Keratinocyte (primary cell): ENCODE measurements around the gene JTB. TPM values are rescaled to one million over a fixed set of nuclear protein-coding genes. Genes with fewer than 3 reads are reported as not detected.
A peak's percentile ranks its signal among the peaks of the same experiment; 100 is the strongest.

Experiments used
- DNase-seq: peaks from one replicate; pipeline ENCODE4 v3.0.0-alpha.2; 2011; ENCODE audit warnings: low read depth, missing footprints, low spot score
- FAIRE-seq: peaks from 2 replicates; lab custom pipeline; 2011; peaks lifted over from hg19 to GRCh38; lab: Jason Lieb, UNC
- H2AFZ ChIP-seq: 2 replicates; pipeline ENCODE4 v1.6.0; 2012; ENCODE audit warnings: low read length, control low read depth, inconsistent platforms; ENCODE audit not compliant: control insufficient read depth
- H3K27ac ChIP-seq: 2 replicates; pipeline ENCODE4 v1.5.1; 2011; ENCODE audit warnings: low read length; ENCODE audit not compliant: control insufficient read depth, insufficient read depth
- H3K27me3 ChIP-seq: 3 replicates; pipeline ENCODE4 v1.6.0; 2011; ENCODE audit warnings: low read length; ENCODE audit not compliant: control insufficient read depth, insufficient read depth; ENCODE audit errors: extremely low read depth
- H3K36me3 ChIP-seq, 2 experiments: 2 replicates in 1 of 2; 3 replicates in 1 of 2; pipeline ENCODE4 v1.5.1; 2011; ENCODE audit warnings: low read length in 2 of 2, mild to moderate bottlenecking in 1 of 2; ENCODE audit not compliant: control insufficient read depth in 2 of 2, insufficient read depth in 2 of 2; ENCODE audit errors: extremely low read depth in 1 of 2
- H3K4me1 ChIP-seq: 3 replicates; pipeline ENCODE4 v1.5.1; 2011; ENCODE audit warnings: low read length; ENCODE audit not compliant: control insufficient read depth, insufficient read depth; ENCODE audit errors: extremely low read depth
- H3K4me2 ChIP-seq: 3 replicates; pipeline ENCODE4 v1.6.0; 2011; ENCODE audit warnings: low read depth, low read length; ENCODE audit not compliant: control insufficient read depth, insufficient read depth; ENCODE audit errors: extremely low read depth
- H3K4me3 ChIP-seq, 3 experiments: fragments of 200-600 bp in 1 of 3; sonication (generic) in 1 of 3; 2 replicates in 2 of 3; 3 replicates in 1 of 3; pipeline ENCODE4 v1.5.1; 2011 to 2016; ENCODE audit warnings: low read length in 3 of 3, mild to moderate bottlenecking in 3 of 3, control low read depth in 2 of 3, inconsistent platforms in 1 of 3, low read depth in 1 of 3, mixed read lengths in 1 of 3, mixed run types in 1 of 3, moderate library complexity in 1 of 3; ENCODE audit not compliant: control insufficient read depth in 2 of 3, insufficient read depth in 2 of 3; ENCODE audit errors: extremely low read depth in 1 of 3
- H3K79me2 ChIP-seq: 2 replicates; pipeline ENCODE4 v1.6.0; 2012; ENCODE audit warnings: low read length; ENCODE audit not compliant: control insufficient read depth, insufficient read depth
- H3K9ac ChIP-seq: 3 replicates; pipeline ENCODE4 v1.6.0; 2011; ENCODE audit warnings: low read length; ENCODE audit not compliant: control insufficient read depth, insufficient read depth; ENCODE audit errors: extremely low read depth
- H3K9me1 ChIP-seq: 3 replicates; pipeline ENCODE4 v1.6.0; 2011; ENCODE audit warnings: low read length; ENCODE audit not compliant: control insufficient read depth, insufficient read depth; ENCODE audit errors: extremely low read depth
- H3K9me3 ChIP-seq: 2 replicates; pipeline ENCODE4 v1.5.1; 2012; ENCODE audit warnings: low read depth, low read length; ENCODE audit not compliant: control insufficient read depth
- H4K20me1 ChIP-seq: 3 replicates; pipeline ENCODE4 v1.6.0; 2011; ENCODE audit warnings: low read length; ENCODE audit not compliant: control insufficient read depth, insufficient read depth; ENCODE audit errors: extremely low read depth
- CTCF ChIP-seq, 3 experiments: IDR thresholded peaks in 1 of 3; conservative IDR thresholded peaks in 1 of 3; optimal IDR thresholded peaks in 1 of 3; 2 replicates in 2 of 3; 3 replicates in 1 of 3; pipeline versions ENCODE3 to v1.5.1; 2011; ENCODE audit warnings: low read length in 3 of 3, mild to moderate bottlenecking in 3 of 3, moderate library complexity in 2 of 3, control low read depth in 1 of 3, inconsistent platforms in 1 of 3; ENCODE audit not compliant: insufficient read depth in 2 of 3; ENCODE audit errors: extremely low read depth in 1 of 3
- EZH2 ChIP-seq: IDR thresholded peaks from one replicate; pipeline ENCODE4 v1.6.1; 2012; ENCODE audit warnings: inconsistent platforms, mild to moderate bottlenecking, low read length, moderate library complexity
- dilution Hi-C: fragments of 300-500 bp; cut with MboI; formaldehyde crosslinking; loops from one replicate; pipeline ENCODE4 v1.7.0; 2020; ENCODE audit warnings: low sequenced_read_pairs; ENCODE audit not compliant: extremely low pct_ligation_motif_present
- polyA plus RNA-seq, 5 experiments: library from polyadenylated mRNA; depleted of rRNA in 3 of 5; stranded (reverse) in 3 of 5; stranded (forward) in 1 of 5; unstranded in 1 of 5; fragments of >200 nt; gene quantifications; 1 replicate in 1 of 5; 2 replicates in 3 of 5; 3 replicates in 1 of 5; pipeline versions ENCODE4 v1.2.1 to v1.2.3, GENCODE V29; 2011 to 2012; ENCODE audit warnings: missing spikeins in 2 of 5, low read depth in 1 of 5, low replicate concordance in 1 of 5

The JTB gene
- polyA plus RNA-seq, 1 donor (not counting 4 experiments of a cell fraction or from before 2014, with no cell fraction given), result 83.4 TPM

- Histone ChIP-seq H2AFZ (peak overlapping the region; percentile 78), H3K36me3 (peaks cover 0 to 4% of the 10 kb centered on the region in 2 experiments), H3K4me2 (peak overlapping the region; percentile 92), H3K9me1 (no peaks in the 10 kb centered on the region), H3K4me3 (peak overlapping the region; percentile 53 to 79 (median 64)), H3K79me2 (peaks cover 2% of the 10 kb centered on the region), H3K9me3 (no peaks in the 10 kb centered on the region), H4K20me1 (no peaks in the 10 kb centered on the region), H3K27ac (peak overlapping the region; percentile 78), H3K4me1 (peaks cover 25% of the 10 kb centered on the region), H3K9ac (peak overlapping the region; percentile 83), H3K27me3 (no peaks in the 10 kb centered on the region)
- no peak for DNase-seq
- dilution Hi-C loops, result no loop called here
- TF ChIP-seq EZH2 (no peak), CTCF (optimal IDR thresholded peaks at IDR 0.05 in 1 of 3, IDR thresholded peaks at IDR 0.05 in 1 of 3, conservative IDR thresholded peaks at IDR 0.05 in 1 of 3; ENCODE audit: extremely low read depth in 1 of 3, insufficient read depth in 2 of 3, low read length in 3 of 3) (no peak)
- no peak for FAIRE-seq
These were observed 9.5 kb downstream of the JTB start for GRCh38 chr1:153968000-153968363.

GRCh38 chr1:153967107-153967999, 10.1 kb downstream of the JTB start, which contains the start of gene CREB3L4:
CREB3L4 (plus strand) TSS chr1:153967902; CDS start chr1:153968526, 624 bp downstream.
- H3K4me3 ChIP-seq, result peak within 1 kb of the TSS; percentile 53 to 79 (median 64)
- dilution Hi-C loops, result no loop called here
- H3K9me1 ChIP-seq, result no peaks in the 10 kb centered on the region
- H2AFZ ChIP-seq, result peak within 1 kb of the TSS; percentile 87
- no peak for FAIRE-seq
- TF ChIP-seq CTCF (optimal IDR thresholded peaks at IDR 0.05 in 1 of 3, IDR thresholded peaks at IDR 0.05 in 1 of 3, conservative IDR thresholded peaks at IDR 0.05 in 1 of 3; ENCODE audit: extremely low read depth in 1 of 3, insufficient read depth in 2 of 3, low read length in 3 of 3) (peak; percentile 20 to 61 (median 39)), EZH2 (no peak)
- no peak for DNase-seq
- peaks cover 31% of the 10 kb centered on the region for H3K4me1 ChIP-seq
- H3K9me3 ChIP-seq, result no peaks in the 10 kb centered on the region
- H3K4me2 ChIP-seq, result peak within 1 kb of the TSS; percentile 92
- no peaks in the 10 kb centered on the region for H3K27me3 ChIP-seq
- no peaks in the 10 kb centered on the region for H4K20me1 ChIP-seq
- peak within 1 kb of the TSS; percentile 83 for H3K9ac ChIP-seq
- no peaks in the 10 kb centered on the region for H3K36me3 ChIP-seq
- peaks cover 7% of the 10 kb centered on the region for H3K79me2 ChIP-seq
- peak within 1 kb of the TSS; percentile 78 for H3K27ac ChIP-seq
